Prostate gland (tissue), 2 donors: ENCODE data around the gene RECK. TPM values are rescaled to one million over a fixed set of nuclear protein-coding genes. Genes with fewer than 3 reads are reported as not detected.

Experiments used
- DNase-seq: peaks from one replicate; pipeline ENCODE4 v3.0.0-alpha.2; 2019; ENCODE audit warnings: low spot score
- H3K27ac ChIP-seq, 2 donors: fragments of 200-600 bp; sonication (generic); 2 replicates each; pipeline ENCODE4 v1.5.1; 2017 to 2019
- H3K27me3 ChIP-seq: fragments of 200-600 bp; sonication (generic); replicated peaks from 2 replicates; pipeline ENCODE4 v1.5.1; 2019; ENCODE audit not compliant: insufficient read depth
- H3K36me3 ChIP-seq, 2 donors: fragments of 200-600 bp; sonication (generic); 1 replicate in 1 of 2; 2 replicates in 1 of 2; pipeline versions ENCODE4 v1.5.1 to v1.8.1; 2017 to 2019
- H3K4me1 ChIP-seq: fragments of 200-600 bp; sonication (generic); replicated peaks from 2 replicates; pipeline ENCODE4 v1.5.1; 2019
- H3K4me3 ChIP-seq, 2 donors: fragments of 200-600 bp; sonication (generic); 2 replicates each; pipeline ENCODE4 v1.5.1; 2017 to 2019
- H3K9me3 ChIP-seq: fragments of 200-600 bp; sonication (generic); 2 replicates; pipeline ENCODE4 v1.5.1; 2017
- POLR2A ChIP-seq: fragments of 450-650 bp; IDR thresholded peaks from one replicate; pipeline ENCODE4 v1.6.1; 2016; ENCODE audit warnings: antibody characterized with exemption, mild to moderate bottlenecking
- POLR2AphosphoS5 ChIP-seq: sonication (generic); formaldehyde crosslinking; IDR thresholded peaks from one replicate; pipeline ENCODE4 v1.6.1; 2017; ENCODE audit warnings: antibody characterized with exemption
- WGBS: methylation state at CpG from one replicate; pipeline ENCODE4 v1.1.5; 2018; 5-methylcytosine and 5-hydroxymethylcytosine counted together
- intact Hi-C: fragments of 100-400 bp; cut with DNase I; formaldehyde crosslinking; loops from one replicate; pipeline ENCODE4 v1.14.2; 2022
- total RNA-seq, 2 donors: library from RNA; depleted of rRNA; stranded (reverse); fragments of >200 nt; gene quantifications; one replicate each; pipeline ENCODE4 v1.1.0, GENCODE V29; 2016
- TF ChIP-seq, protein P1 (sequence below), 4 experiments: fragments of 200-600 bp in 2 of 4; fragments of 450-650 bp in 2 of 4; sonication (generic) in 2 of 4; IDR thresholded peaks; 1 replicate in 3 of 4; 2 replicates in 1 of 4; pipeline ENCODE4 v1.5.1; 2016 to 2019; ENCODE audit warnings: antibody characterized with exemption in 4 of 4, mild to moderate bottlenecking in 2 of 4, moderate library complexity in 2 of 4

The RECK gene
- total RNA-seq, 2 donors from 2014 or later: 6.1 to 7.7 TPM

DNA sequence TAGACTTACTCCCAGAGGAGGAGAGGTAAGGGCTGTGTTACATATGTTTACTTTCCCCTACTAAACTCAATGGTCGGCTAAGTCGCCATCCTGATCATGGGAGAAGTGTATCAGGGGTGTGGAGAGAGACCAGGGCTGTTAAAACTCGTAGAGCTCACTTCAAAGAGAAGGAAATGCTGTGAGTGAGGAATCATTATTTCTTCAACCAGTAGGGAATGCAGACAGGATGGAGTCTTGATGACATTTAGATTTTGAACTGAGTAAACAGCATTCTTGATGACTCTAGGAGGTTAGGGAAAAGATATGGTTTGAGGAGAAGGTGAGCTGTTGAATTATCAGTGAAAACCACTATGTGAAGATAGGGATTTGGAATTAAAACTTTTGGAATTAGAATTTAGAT, 17.3 kb downstream of the RECK start:
- Histone ChIP-seq H3K27ac (no peak overlapping the region), H3K4me3 (no peak overlapping the region), H3K4me1 (no peaks in the 10 kb centered on the region), H3K36me3 (no peaks in the 10 kb centered on the region), H3K27me3 (no peaks in the 10 kb centered on the region), H3K9me3 (no peaks in the 10 kb centered on the region)
- TF ChIP-seq, protein P1, sequence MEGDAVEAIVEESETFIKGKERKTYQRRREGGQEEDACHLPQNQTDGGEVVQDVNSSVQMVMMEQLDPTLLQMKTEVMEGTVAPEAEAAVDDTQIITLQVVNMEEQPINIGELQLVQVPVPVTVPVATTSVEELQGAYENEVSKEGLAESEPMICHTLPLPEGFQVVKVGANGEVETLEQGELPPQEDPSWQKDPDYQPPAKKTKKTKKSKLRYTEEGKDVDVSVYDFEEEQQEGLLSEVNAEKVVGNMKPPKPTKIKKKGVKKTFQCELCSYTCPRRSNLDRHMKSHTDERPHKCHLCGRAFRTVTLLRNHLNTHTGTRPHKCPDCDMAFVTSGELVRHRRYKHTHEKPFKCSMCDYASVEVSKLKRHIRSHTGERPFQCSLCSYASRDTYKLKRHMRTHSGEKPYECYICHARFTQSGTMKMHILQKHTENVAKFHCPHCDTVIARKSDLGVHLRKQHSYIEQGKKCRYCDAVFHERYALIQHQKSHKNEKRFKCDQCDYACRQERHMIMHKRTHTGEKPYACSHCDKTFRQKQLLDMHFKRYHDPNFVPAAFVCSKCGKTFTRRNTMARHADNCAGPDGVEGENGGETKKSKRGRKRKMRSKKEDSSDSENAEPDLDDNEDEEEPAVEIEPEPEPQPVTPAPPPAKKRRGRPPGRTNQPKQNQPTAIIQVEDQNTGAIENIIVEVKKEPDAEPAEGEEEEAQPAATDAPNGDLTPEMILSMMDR (IDR thresholded peaks at IDR 0.05): no peak
- TF ChIP-seq POLR2AphosphoS5 (no peak), POLR2A (no peak)
- DNase-seq: no peak
- intact Hi-C loops: no loop called here
- 50% methylated on average over 3 of the region's 3 CpGs for WGBS

DNA sequence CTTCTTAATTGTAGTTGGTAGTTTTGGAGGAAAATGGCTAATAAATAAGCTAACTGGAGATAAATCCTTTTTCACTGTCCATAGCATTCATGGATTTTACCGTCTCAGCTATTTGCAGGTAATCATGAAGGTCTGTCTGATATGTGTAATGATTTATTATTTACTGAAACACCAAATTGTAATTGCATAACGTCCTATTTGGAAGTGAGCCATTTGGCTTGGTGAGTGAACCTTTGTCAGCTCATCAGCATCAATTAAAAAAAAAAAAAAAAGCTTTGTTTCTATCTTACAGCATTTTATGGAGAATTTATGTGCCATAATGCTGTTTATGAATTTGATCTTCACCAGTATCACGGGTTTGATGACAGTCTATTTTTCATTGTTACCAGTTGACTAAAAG, 20.2 kb downstream of the RECK start:
- H3K4me1 ChIP-seq: no peaks in the 10 kb centered on the region
- H3K36me3 ChIP-seq: no peaks in the 10 kb centered on the region
- intact Hi-C loops: no loop called here
- H3K27me3 ChIP-seq: no peaks in the 10 kb centered on the region
- no peak for DNase-seq
- H3K4me3 ChIP-seq: no peak overlapping the region
- no peak for TF ChIP-seq POLR2AphosphoS5
- TF ChIP-seq, protein P1 (IDR thresholded peaks at IDR 0.05): no peak
- no peak for TF ChIP-seq POLR2A
- 33% methylated on average over 3 of the region's 3 CpGs for WGBS
- H3K9me3 ChIP-seq: no peaks in the 10 kb centered on the region
- H3K27ac ChIP-seq: no peak overlapping the region

DNA sequence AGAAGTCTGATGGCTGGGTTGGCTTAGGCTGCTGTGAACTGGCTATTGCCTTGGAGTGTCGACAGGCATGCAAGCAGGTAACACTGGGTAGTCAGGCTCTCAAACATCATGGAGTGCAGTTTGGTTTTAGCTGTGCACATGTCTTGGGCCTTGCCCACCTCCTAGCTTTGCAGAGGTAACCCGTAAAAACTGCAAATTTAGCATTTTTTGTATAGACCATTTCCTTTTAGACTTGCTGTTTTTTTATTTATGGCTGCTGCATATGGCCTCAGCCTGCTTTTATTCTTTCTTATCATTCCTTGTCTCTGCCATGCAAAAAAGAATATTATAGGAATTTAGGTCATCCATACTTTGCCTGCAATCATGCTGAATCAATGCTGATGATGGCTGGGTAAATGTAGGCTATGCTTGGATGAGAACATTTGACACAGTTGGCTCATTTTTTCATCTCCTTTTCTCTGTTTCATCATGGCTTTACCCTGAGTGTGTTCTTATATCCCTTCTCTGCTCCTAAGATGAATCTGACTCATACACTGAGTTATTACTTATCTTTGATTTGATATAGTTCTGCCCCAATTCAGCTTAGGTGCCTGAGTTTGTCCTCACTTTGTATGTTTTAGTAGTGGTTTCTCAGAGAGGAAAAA, 27.2 kb downstream of the RECK start:
- TF ChIP-seq, protein P1 (IDR thresholded peaks at IDR 0.05): no peak
- no peak for TF ChIP-seq POLR2AphosphoS5
- no peak for TF ChIP-seq POLR2A

DNA sequence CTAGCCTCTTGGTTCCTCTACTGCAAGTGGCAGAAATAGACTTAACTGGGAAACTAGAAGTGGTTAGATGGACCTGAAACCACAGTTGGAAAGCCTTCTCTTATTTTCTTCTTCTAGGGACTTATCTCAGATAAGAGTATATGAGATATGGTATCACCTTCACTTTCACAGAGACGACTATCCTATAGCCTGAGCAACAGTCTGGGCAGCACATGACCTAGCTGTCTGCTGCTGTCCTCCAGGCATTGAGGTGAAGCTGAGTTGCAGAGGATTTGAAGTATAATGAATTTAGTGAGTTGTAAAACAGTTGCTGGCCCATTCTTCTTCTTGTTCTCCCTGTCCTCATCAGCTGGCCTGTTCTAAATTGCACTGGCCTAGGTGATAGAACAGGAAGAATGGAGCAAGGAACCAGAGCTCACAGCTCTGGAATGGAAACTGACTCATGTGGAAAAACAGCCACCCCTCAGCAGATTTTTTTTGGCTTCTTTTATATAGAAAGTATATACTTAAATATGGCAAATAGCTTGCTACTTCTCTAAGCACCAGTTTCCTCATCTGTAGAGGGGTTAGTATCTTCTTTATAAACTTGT, 27.8 kb downstream of the RECK start:
- Histone ChIP-seq H3K4me3 (no peak overlapping the region), H3K27ac (no peak overlapping the region), H3K36me3 (no peaks in the 10 kb centered on the region), H3K27me3 (no peaks in the 10 kb centered on the region), H3K4me1 (no peaks in the 10 kb centered on the region), H3K9me3 (no peaks in the 10 kb centered on the region)
- no peak for DNase-seq
- intact Hi-C loops: no loop called here
- WGBS: 63% methylated on average over 1 of the region's 1 CpG
- TF ChIP-seq POLR2AphosphoS5 (no peak), POLR2A (no peak)
- TF ChIP-seq, protein P1 (IDR thresholded peaks at IDR 0.05): no peak

More for the DNA sequence above, 27.2 kb downstream of the RECK start:
- no peak for DNase-seq
- H3K9me3 ChIP-seq: no peaks in the 10 kb centered on the region
- no peaks in the 10 kb centered on the region for H3K27me3 ChIP-seq
- no peaks in the 10 kb centered on the region for H3K4me1 ChIP-seq
- H3K4me3 ChIP-seq: no peak overlapping the region
- no peak overlapping the region for H3K27ac ChIP-seq
- WGBS: 90% methylated on average over 2 of the region's 2 CpGs
- no peaks in the 10 kb centered on the region for H3K36me3 ChIP-seq
- intact Hi-C loops: no loop called here

DNA sequence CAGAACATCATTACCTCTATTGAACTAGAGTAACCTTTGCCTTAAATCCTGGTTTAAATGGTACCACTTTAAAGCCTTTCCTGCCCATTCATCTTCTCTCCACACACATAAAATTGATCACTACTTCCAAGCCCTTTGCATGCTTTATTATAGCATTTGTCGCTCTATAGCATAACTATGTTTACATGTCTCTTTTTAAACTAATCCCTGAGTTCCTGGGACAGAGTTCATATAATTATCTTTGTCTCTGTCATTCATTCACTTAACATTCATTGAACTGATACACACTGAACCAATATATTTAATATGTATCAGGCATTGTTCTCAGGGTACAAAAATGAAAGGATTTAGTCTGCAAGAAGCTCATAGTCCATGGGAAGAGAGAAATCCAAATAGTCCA, 37.3 kb downstream of the RECK start:
- intact Hi-C loops: no loop called here
- TF ChIP-seq, protein P1 (IDR thresholded peaks at IDR 0.05): no peak
- TF ChIP-seq POLR2AphosphoS5 (no peak), POLR2A (no peak)
- 77% methylated on average over 1 of the region's 1 CpG for whole genome bisulfite sequencing
- Histone ChIP-seq H3K36me3 (no peaks in the 10 kb centered on the region), H3K27ac (no peak overlapping the region), H3K4me3 (no peak overlapping the region), H3K4me1 (no peaks in the 10 kb centered on the region), H3K9me3 (no peaks in the 10 kb centered on the region), H3K27me3 (no peaks in the 10 kb centered on the region)
- DNase-seq: no peak
